GM23248 (cell line): ENCODE data around the gene C2CD2. TPM values are rescaled to one million over a fixed set of nuclear protein-coding genes. Genes with fewer than 3 reads are reported as not detected.
A peak's percentile ranks its signal among the peaks of the same experiment; 100 is the strongest.

ENCODE experiments used
- DNase-seq: peaks from one replicate; pipeline ENCODE4 v3.0.0-alpha.2; 2015
- H2AFZ ChIP-seq: fragments of 200-600 bp; sonication (generic); 2 replicates; pipeline ENCODE4 v1.6.1; 2016; ENCODE audit warnings: antibody characterized with exemption
- H3F3A ChIP-seq: fragments of 200-600 bp; sonication (generic); 2 replicates; pipeline ENCODE4 v1.6.1; 2016; ENCODE audit warnings: mild to moderate bottlenecking, antibody characterized with exemption, mixed run types; ENCODE audit not compliant: insufficient read depth
- H3K27ac ChIP-seq: fragments of 200-600 bp; sonication (generic); 2 replicates; pipeline ENCODE4 v1.5.1; 2016; ENCODE audit warnings: mild to moderate bottlenecking
- H3K27me3 ChIP-seq: fragments of 200-600 bp; sonication (generic); replicated peaks from 2 replicates; pipeline ENCODE4 v1.6.1; 2016; ENCODE audit warnings: mild to moderate bottlenecking; ENCODE audit not compliant: insufficient read depth
- H3K36me3 ChIP-seq: fragments of 200-600 bp; sonication (generic); 2 replicates; pipeline ENCODE4 v1.6.1; 2016; ENCODE audit warnings: low read depth, mild to moderate bottlenecking
- H3K4me1 ChIP-seq: fragments of 200-600 bp; sonication (generic); 2 replicates; pipeline ENCODE4 v1.6.1; 2016; ENCODE audit warnings: mild to moderate bottlenecking; ENCODE audit not compliant: insufficient read depth
- H3K4me2 ChIP-seq: fragments of 200-600 bp; sonication (generic); one replicate; pipeline ENCODE4 v1.6.1; 2016; ENCODE audit warnings: mild to moderate bottlenecking; ENCODE audit not compliant: unreplicated experiment
- H3K4me3 ChIP-seq: fragments of 200-600 bp; sonication (generic); 2 replicates; pipeline ENCODE4 v1.5.1; 2016; ENCODE audit warnings: mild to moderate bottlenecking
- H3K79me2 ChIP-seq: fragments of 200-600 bp; sonication (generic); 2 replicates; pipeline ENCODE4 v1.6.1; 2016; ENCODE audit warnings: mild to moderate bottlenecking; ENCODE audit not compliant: insufficient read depth
- H3K9ac ChIP-seq: fragments of 200-600 bp; sonication (generic); 2 replicates; pipeline ENCODE4 v1.6.1; 2016; ENCODE audit warnings: mild to moderate bottlenecking
- H3K9me2 ChIP-seq: fragments of 200-600 bp; sonication (generic); 2 replicates; pipeline ENCODE4 v1.6.1; 2016; ENCODE audit warnings: mixed run types, mild to moderate bottlenecking, moderate library complexity; ENCODE audit not compliant: insufficient read depth
- H3K9me3 ChIP-seq: fragments of 200-600 bp; sonication (generic); one replicate; pipeline ENCODE4 v1.6.1; 2017; ENCODE audit warnings: low read depth
- H4K20me1 ChIP-seq: fragments of 200-600 bp; sonication (generic); 2 replicates; pipeline ENCODE4 v1.6.0; 2016; ENCODE audit not compliant: insufficient read depth
- EZH2 ChIP-seq: fragments of 200-600 bp; sonication (generic); IDR thresholded peaks from 2 replicates; pipeline ENCODE4 v1.6.1; 2018; ENCODE audit warnings: antibody characterized with exemption, mild to moderate bottlenecking; ENCODE audit not compliant: insufficient read depth, poor library complexity, severe bottlenecking
- EZH2phosphoT487 ChIP-seq: fragments of 200-600 bp; sonication (generic); IDR thresholded peaks from 2 replicates; pipeline ENCODE4 v1.6.1; 2018; ENCODE audit warnings: antibody characterized with exemption, moderate library complexity, mild to moderate bottlenecking, low read depth; ENCODE audit not compliant: insufficient read depth
- WGBS, 2 experiments: methylation state at CpG; one replicate each; pipeline ENCODE4 v1.1.6; 2015 to 2017; ENCODE audit warnings: low lambda C conversion rate in 2 of 2, low coverage in 1 of 2; ENCODE audit errors: missing lambda C conversion rate in 2 of 2; 5-methylcytosine and 5-hydroxymethylcytosine counted together
- in situ Hi-C: fragments of 300-500 bp; cut with MboI; formaldehyde crosslinking; loops from 2 replicates; pipeline ENCODE4 v1.15.0; 2020
- polyA plus RNA-seq: library from polyadenylated mRNA; unstranded; fragments of >200 nt; fragmentation: Nextera tagmentation; extraction: Ambion mirVana; gene quantifications from 2 replicates; pipeline ENCODE4 v1.2.1, GENCODE V29; 2016
- total RNA-seq: library from RNA; depleted of rRNA; stranded (reverse); fragments of >200 nt; shearing (Covaris generic); gene quantifications from 2 replicates; pipeline ENCODE4 v1.2.3, GENCODE V29; 2014

The C2CD2 gene
- total and polyA plus RNA-seq, 2 experiments from 2014 or later: 7.6 to 12.2 TPM

DNA sequence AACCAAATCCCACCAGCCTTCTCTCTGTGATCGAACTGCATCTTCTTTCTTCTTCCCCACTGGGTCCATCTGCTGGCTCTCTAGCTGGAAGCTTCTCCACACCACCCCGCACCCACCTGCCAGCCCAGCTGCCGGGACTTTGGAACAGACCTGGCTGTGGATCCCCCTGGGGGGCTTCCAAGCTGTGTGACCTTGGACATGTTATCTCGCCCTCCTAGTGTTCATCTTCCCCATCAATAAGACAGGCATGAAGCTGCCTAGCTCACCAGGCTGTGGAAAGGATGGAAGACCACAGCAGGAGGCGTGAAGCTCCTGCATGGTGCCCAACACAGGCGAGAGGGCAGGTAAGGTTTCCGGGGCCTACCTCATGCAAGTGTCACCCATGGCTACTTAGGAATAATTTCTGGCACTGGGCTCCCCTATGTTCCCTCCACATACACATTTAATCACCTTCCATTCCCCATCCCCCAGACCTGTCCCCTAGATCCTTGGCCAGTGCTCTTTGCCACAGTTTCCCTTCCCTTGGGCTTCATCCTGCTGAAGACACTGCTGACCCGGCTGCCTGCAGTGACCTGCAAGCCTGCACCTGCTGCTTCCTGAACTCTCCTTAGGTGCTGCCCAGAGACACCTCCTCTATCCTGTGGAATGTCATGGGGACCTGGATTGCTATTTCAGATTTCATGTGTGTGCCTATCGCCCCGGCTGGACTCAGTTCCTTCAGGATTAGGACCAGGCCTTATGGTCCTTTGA lies 13.2 kb upstream of the C2CD2 start:
- H3K27ac ChIP-seq: no peak overlapping the region
- H4K20me1 ChIP-seq: no peaks in the 10 kb centered on the region
- H3F3A ChIP-seq: no peaks in the 10 kb centered on the region
- no peaks in the 10 kb centered on the region for H3K4me1 ChIP-seq
- no peaks in the 10 kb centered on the region for H3K79me2 ChIP-seq
- in situ Hi-C loops: no loop called here
- no peaks in the 10 kb centered on the region for H3K27me3 ChIP-seq
- TF ChIP-seq EZH2: no peak
- TF ChIP-seq EZH2phosphoT487: no peak
- 90 to 95% methylated on average over 10 of the region's 10 CpGs for WGBS, 2 experiments
- no peak overlapping the region for H2AFZ ChIP-seq
- no peaks in the 10 kb centered on the region for H3K9me2 ChIP-seq
- DNase-seq: no peak
- no peaks in the 10 kb centered on the region for H3K9me3 ChIP-seq
- no peak overlapping the region for H3K4me3 ChIP-seq
- no peaks in the 10 kb centered on the region for H3K36me3 ChIP-seq
- H3K4me2 ChIP-seq: no peak overlapping the region
- H3K9ac ChIP-seq: no peak overlapping the region

DNA sequence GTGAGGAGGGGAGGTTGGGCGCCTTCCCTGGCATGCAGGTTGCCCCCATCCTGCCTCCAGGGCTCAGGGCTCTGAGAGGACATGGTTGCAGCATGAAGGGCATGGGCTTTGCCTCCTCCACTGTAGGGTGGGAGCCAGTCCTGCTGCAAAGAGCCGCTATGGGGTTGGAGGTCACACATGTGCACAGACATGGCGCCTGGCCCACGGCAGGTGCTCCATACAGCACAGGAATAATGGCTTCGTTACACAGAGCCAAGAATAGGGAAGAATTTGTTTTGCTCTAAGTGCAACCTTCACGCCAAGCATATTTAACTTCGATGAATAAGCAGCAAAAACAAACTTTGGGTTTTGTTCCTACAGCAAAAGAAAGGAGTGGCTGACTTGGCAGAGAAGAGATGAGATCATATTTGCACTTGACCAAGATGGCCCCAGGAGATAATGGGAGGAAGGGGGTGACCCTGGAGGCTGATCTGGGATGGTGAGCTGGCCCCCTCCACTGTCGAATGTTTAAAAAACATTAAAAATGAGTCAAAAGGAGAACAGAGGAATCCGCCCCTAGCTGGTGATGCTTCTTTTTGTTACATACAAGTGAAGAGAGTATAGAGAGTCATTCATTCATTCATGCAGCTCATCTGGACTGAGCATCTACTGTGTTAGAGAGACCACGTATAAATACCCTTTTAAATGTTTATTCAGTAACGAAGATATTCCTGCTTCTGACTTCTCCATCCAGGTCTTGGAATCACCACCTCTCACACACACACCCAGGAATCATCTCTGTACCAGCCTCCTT lies 12.4 kb upstream of the C2CD2 start:
- Histone ChIP-seq H3K9me3 (no peaks in the 10 kb centered on the region), H3K4me3 (no peak overlapping the region), H2AFZ (no peak overlapping the region), H3K79me2 (no peaks in the 10 kb centered on the region), H3K36me3 (no peaks in the 10 kb centered on the region), H3F3A (no peaks in the 10 kb centered on the region), H3K27me3 (no peaks in the 10 kb centered on the region), H4K20me1 (no peaks in the 10 kb centered on the region), H3K27ac (no peak overlapping the region), H3K4me1 (no peaks in the 10 kb centered on the region), H3K4me2 (no peak overlapping the region), H3K9ac (no peak overlapping the region), H3K9me2 (no peaks in the 10 kb centered on the region)
- in situ Hi-C loops: no loop called here
- TF ChIP-seq EZH2phosphoT487 (no peak), EZH2 (no peak)
- WGBS, 2 experiments: 76 to 79% methylated on average over 11 of the region's 11 CpGs
- DNase-seq: peak; percentile 16

DNA sequence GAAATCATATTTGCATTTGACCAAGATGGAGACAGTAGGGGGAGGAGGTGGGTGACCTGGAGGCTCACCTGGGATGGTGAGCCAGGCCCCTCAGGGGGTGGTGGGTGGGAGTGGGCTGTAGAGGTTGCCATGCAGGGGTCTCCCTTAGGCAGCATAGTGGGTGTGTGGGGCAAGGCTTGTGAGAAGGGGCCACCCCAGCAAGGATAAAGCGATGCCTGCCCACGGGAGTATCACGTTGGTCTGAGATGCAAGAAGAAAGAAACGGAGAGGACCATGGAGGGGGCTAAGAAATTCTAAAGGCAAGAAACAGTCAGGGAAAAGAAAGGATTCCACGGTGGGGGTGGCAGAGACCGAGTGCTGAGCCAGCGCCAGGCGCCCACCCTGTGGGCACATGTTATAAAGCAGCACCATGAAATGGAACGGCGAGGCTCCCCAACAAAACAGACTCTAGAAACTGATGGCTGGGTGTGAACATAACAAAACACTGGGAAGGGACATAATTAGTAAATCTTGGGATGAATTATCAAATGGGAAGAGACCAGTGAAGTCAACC lies 11.7 kb upstream of the C2CD2 start:
- H3K79me2 ChIP-seq: no peaks in the 10 kb centered on the region
- no peaks in the 10 kb centered on the region for H3K27me3 ChIP-seq
- no peak overlapping the region for H3K27ac ChIP-seq
- H3K36me3 ChIP-seq: no peaks in the 10 kb centered on the region
- no peak overlapping the region for H3K4me2 ChIP-seq
- H3F3A ChIP-seq: no peaks in the 10 kb centered on the region
- TF ChIP-seq EZH2: no peak
- no peak for TF ChIP-seq EZH2phosphoT487
- no peak overlapping the region for H3K9ac ChIP-seq
- WGBS, 2 experiments: 79 to 81% methylated on average over 10 of the region's 10 CpGs
- in situ Hi-C loops: no loop called here
- H2AFZ ChIP-seq: no peak overlapping the region
- no peak for DNase-seq
- no peaks in the 10 kb centered on the region for H3K9me3 ChIP-seq
- H3K4me3 ChIP-seq: no peak overlapping the region
- no peaks in the 10 kb centered on the region for H4K20me1 ChIP-seq
- no peaks in the 10 kb centered on the region for H3K4me1 ChIP-seq
- no peaks in the 10 kb centered on the region for H3K9me2 ChIP-seq

DNA sequence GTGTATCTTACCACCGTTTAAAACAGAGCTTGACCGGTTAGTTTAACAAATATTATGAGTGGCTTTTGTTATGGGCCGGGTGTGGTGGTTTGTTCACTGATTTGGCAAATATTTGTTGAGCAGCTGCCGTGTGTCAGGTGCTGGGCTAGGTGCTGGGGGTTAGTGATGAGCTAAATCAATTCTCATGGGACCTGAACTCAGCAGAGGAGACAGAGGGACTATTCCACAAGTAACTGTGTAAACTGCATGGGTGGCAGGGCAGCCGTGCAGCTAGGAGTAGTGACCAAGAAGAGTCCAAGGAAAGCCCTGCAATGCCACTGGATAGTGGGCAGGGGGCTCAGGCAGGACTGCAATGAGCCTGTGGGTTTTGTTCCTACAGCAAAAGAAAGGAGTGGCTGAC lies 11.2 kb upstream of the C2CD2 start:
- H3K9me3 ChIP-seq: no peaks in the 10 kb centered on the region
- no peak overlapping the region for H2AFZ ChIP-seq
- no peak overlapping the region for H3K9ac ChIP-seq
- no peak for TF ChIP-seq EZH2
- no peak for TF ChIP-seq EZH2phosphoT487
- no peaks in the 10 kb centered on the region for H3K9me2 ChIP-seq
- H3K4me1 ChIP-seq: no peaks in the 10 kb centered on the region
- in situ Hi-C loops: no loop called here
- no peaks in the 10 kb centered on the region for H3F3A ChIP-seq
- no peak overlapping the region for H3K4me2 ChIP-seq
- H4K20me1 ChIP-seq: no peaks in the 10 kb centered on the region
- H3K27me3 ChIP-seq: no peaks in the 10 kb centered on the region
- no peak overlapping the region for H3K4me3 ChIP-seq
- 61 to 67% methylated on average over 5 of the region's 5 CpGs for WGBS, 2 experiments
- DNase-seq: no peak
- H3K79me2 ChIP-seq: no peaks in the 10 kb centered on the region
- no peaks in the 10 kb centered on the region for H3K36me3 ChIP-seq
- no peak overlapping the region for H3K27ac ChIP-seq
